Glutamatergic neuron (in vitro differentiated cells): ENCODE results near the gene EXOC4. TPM values are rescaled to one million over a fixed set of nuclear protein-coding genes. Genes with fewer than 3 reads are reported as not detected.

Experiments
- DNase-seq: peaks from one replicate; pipeline ENCODE4 v3.0.0; 2022
- H3K27ac Mint-ChIP-seq: one replicate; pipeline ENCODE4 v1.8.0; 2020; ENCODE audit warnings: mild to moderate bottlenecking, mixed read lengths, inconsistent platforms; ENCODE audit not compliant: unreplicated experiment
- H3K27me3 Mint-ChIP-seq: one replicate; pipeline ENCODE4 v1.8.0; 2020; ENCODE audit warnings: mild to moderate bottlenecking, moderate library complexity, mixed read lengths, inconsistent platforms; ENCODE audit not compliant: unreplicated experiment
- H3K36me3 Mint-ChIP-seq: one replicate; pipeline ENCODE4 v1.8.0; 2020; ENCODE audit warnings: mild to moderate bottlenecking, mixed read lengths, inconsistent platforms; ENCODE audit not compliant: unreplicated experiment
- H3K4me1 Mint-ChIP-seq: one replicate; pipeline ENCODE4 v1.8.0; 2020; ENCODE audit warnings: mild to moderate bottlenecking, low read depth, mixed read lengths, inconsistent platforms; ENCODE audit not compliant: unreplicated experiment
- H3K4me3 Mint-ChIP-seq: one replicate; pipeline ENCODE4 v1.8.0; 2020; ENCODE audit warnings: mild to moderate bottlenecking, mixed read lengths, inconsistent platforms; ENCODE audit not compliant: unreplicated experiment
- H3K9me3 Mint-ChIP-seq: one replicate; pipeline ENCODE4 v1.8.0; 2020; ENCODE audit warnings: mild to moderate bottlenecking, moderate library complexity, mixed read lengths, inconsistent platforms; ENCODE audit not compliant: unreplicated experiment
- CTCF ChIP-seq: fragments of 200-600 bp; sonication (generic); IDR thresholded peaks from one replicate; pipeline ENCODE4 v1.5.0; 2021; ENCODE audit not compliant: partially characterized antibody, unreplicated experiment
- total RNA-seq: library from RNA; stranded (reverse); fragmentation: NEBNext Ultra II Directional; extraction: Animal tissue kit (Norgen Biotek cat#: 25700); gene quantifications from one replicate; pipeline ENCODE4 v1.2.1, GENCODE V29; 2021; ENCODE audit not compliant: unreplicated experiment

EXOC4 gene
- total RNA-seq, 1 donor from 2014 or later: 73.8 TPM

GRCh38 chr7:133482599-133482998 lies 229.7 kb downstream of the EXOC4 start:
- Mint-ChIP-seq H3K4me3 (no peak overlapping the region), H3K27ac (no peak overlapping the region), H3K4me1 (peaks cover 5% of the 10 kb centered on the region), H3K27me3 (no peaks in the 10 kb centered on the region), H3K9me3 (no peaks in the 10 kb centered on the region), H3K36me3 (no peaks in the 10 kb centered on the region)
- DNase-seq: no peak
- TF ChIP-seq CTCF: no peak

- TF ChIP-seq CTCF: no peak
- H3K27me3 Mint-ChIP-seq: no peaks in the 10 kb centered on the region
- no peaks in the 10 kb centered on the region for H3K36me3 Mint-ChIP-seq
- H3K4me1 Mint-ChIP-seq: peaks cover 2% of the 10 kb centered on the region
- DNase-seq: no peak
- no peaks in the 10 kb centered on the region for H3K9me3 Mint-ChIP-seq
- H3K4me3 Mint-ChIP-seq: no peak overlapping the region
- H3K27ac Mint-ChIP-seq: no peak overlapping the region
These were observed 231.2 kb downstream of the EXOC4 start for GRCh38 chr7:133484086-133484485.

GRCh38 chr7:133489906-133490305 lies 237.0 kb downstream of the EXOC4 start:
- no peaks in the 10 kb centered on the region for H3K4me1 Mint-ChIP-seq
- H3K27me3 Mint-ChIP-seq: no peaks in the 10 kb centered on the region
- no peaks in the 10 kb centered on the region for H3K9me3 Mint-ChIP-seq
- no peaks in the 10 kb centered on the region for H3K36me3 Mint-ChIP-seq
- DNase-seq: no peak
- H3K4me3 Mint-ChIP-seq: no peak overlapping the region
- no peak for TF ChIP-seq CTCF
- no peak overlapping the region for H3K27ac Mint-ChIP-seq

GRCh38 chr7:133491201-133491691 lies 238.4 kb downstream of the EXOC4 start:
- DNase-seq: no peak
- TF ChIP-seq CTCF: no peak
- no peak overlapping the region for H3K27ac Mint-ChIP-seq
- H3K4me3 Mint-ChIP-seq: no peak overlapping the region
- no peaks in the 10 kb centered on the region for H3K9me3 Mint-ChIP-seq
- no peaks in the 10 kb centered on the region for H3K36me3 Mint-ChIP-seq
- H3K4me1 Mint-ChIP-seq: no peaks in the 10 kb centered on the region
- H3K27me3 Mint-ChIP-seq: peaks cover 2% of the 10 kb centered on the region

GRCh38 chr7:133491846-133492652 lies 239.2 kb downstream of the EXOC4 start:
- Mint-ChIP-seq H3K4me3 (no peak overlapping the region), H3K36me3 (no peaks in the 10 kb centered on the region), H3K4me1 (no peaks in the 10 kb centered on the region), H3K27ac (no peak overlapping the region), H3K27me3 (peaks cover 2% of the 10 kb centered on the region), H3K9me3 (no peaks in the 10 kb centered on the region)
- no peak for TF ChIP-seq CTCF
- DNase-seq: no peak
